ENCODE data around the gene AAK1.

The AAK1 gene

GRCh38 chr2:69589973-69590652 lies 53.4 kb downstream of the AAK1 start:
- H3K4me2 ChIP-seq (ENCODE audit: low read length), result peak overlapping the region; percentile 13
- no peak for TF ChIP-seq CTCF (IDR thresholded peaks at IDR 0.05)
- no peak overlapping the region for H3K9ac ChIP-seq
- peaks cover 24% of the 10 kb centered on the region for H3K4me1 ChIP-seq
- H3K27ac ChIP-seq, result no peak overlapping the region
- no peaks in the 10 kb centered on the region for H3K36me3 ChIP-seq (ENCODE audit: control insufficient read depth, insufficient read depth, low read length)
- peaks cover 78% of the 10 kb centered on the region for H3K79me2 ChIP-seq
- no peak overlapping the region for H3K4me3 ChIP-seq (ENCODE audit: low read depth, low read length)
- no peaks in the 10 kb centered on the region for H3K9me3 ChIP-seq (ENCODE audit: control insufficient read depth, low read length)
- no peaks in the 10 kb centered on the region for H3K27me3 ChIP-seq (ENCODE audit: control insufficient read depth, insufficient read depth, low read length)
- H2AFZ ChIP-seq, result no peak overlapping the region

GRCh38 chr2:69588945-69589344 lies 54.6 kb downstream of the AAK1 start:
- Histone ChIP-seq H3K9ac (no peak overlapping the region), H3K9me3 (ENCODE audit: control insufficient read depth, low read length) (no peaks in the 10 kb centered on the region), H3K4me1 (peaks cover 24% of the 10 kb centered on the region), H3K4me3 (ENCODE audit: low read depth, low read length) (no peak overlapping the region), H3K27ac (no peak overlapping the region), H2AFZ (no peak overlapping the region), H3K36me3 (ENCODE audit: control insufficient read depth, insufficient read depth, low read length) (no peaks in the 10 kb centered on the region), H3K4me2 (ENCODE audit: low read length) (no peak overlapping the region), H3K79me2 (peaks cover 77% of the 10 kb centered on the region), H3K27me3 (ENCODE audit: control insufficient read depth, insufficient read depth, low read length) (no peaks in the 10 kb centered on the region)
- no peak for TF ChIP-seq CTCF (IDR thresholded peaks at IDR 0.05)

- no peak for TF ChIP-seq CTCF (IDR thresholded peaks at IDR 0.05)
- peaks cover 26% of the 10 kb centered on the region for H3K4me1 ChIP-seq
- H3K4me2 ChIP-seq (ENCODE audit: low read length), result no peak overlapping the region
- H3K9me3 ChIP-seq (ENCODE audit: control insufficient read depth, low read length), result no peaks in the 10 kb centered on the region
- H3K36me3 ChIP-seq (ENCODE audit: control insufficient read depth, insufficient read depth, low read length), result no peaks in the 10 kb centered on the region
- no peak overlapping the region for H3K27ac ChIP-seq
- H3K4me3 ChIP-seq (ENCODE audit: low read depth, low read length), result no peak overlapping the region
- H3K27me3 ChIP-seq (ENCODE audit: control insufficient read depth, insufficient read depth, low read length), result no peaks in the 10 kb centered on the region
- no peak overlapping the region for H3K9ac ChIP-seq
- peaks cover 78% of the 10 kb centered on the region for H3K79me2 ChIP-seq
- no peak overlapping the region for H2AFZ ChIP-seq
Measured at GRCh38 chr2:69588403-69588802, 55.1 kb downstream of the AAK1 start.

GRCh38 chr2:69585855-69586555 lies 57.5 kb downstream of the AAK1 start:
- H3K27ac ChIP-seq, result peak overlapping the region; percentile 24
- no peaks in the 10 kb centered on the region for H3K27me3 ChIP-seq (ENCODE audit: control insufficient read depth, insufficient read depth, low read length)
- H3K79me2 ChIP-seq, result peaks cover 77% of the 10 kb centered on the region
- H2AFZ ChIP-seq, result no peak overlapping the region
- H3K9ac ChIP-seq, result no peak overlapping the region
- peak overlapping the region; percentile 5 for H3K4me2 ChIP-seq (ENCODE audit: low read length)
- TF ChIP-seq CTCF (IDR thresholded peaks at IDR 0.05), result no peak
- no peaks in the 10 kb centered on the region for H3K9me3 ChIP-seq (ENCODE audit: control insufficient read depth, low read length)
- peaks cover 31% of the 10 kb centered on the region for H3K4me1 ChIP-seq
- H3K36me3 ChIP-seq (ENCODE audit: control insufficient read depth, insufficient read depth, low read length), result no peaks in the 10 kb centered on the region
- H3K4me3 ChIP-seq (ENCODE audit: low read depth, low read length), result no peak overlapping the region

All from parathyroid adenoma (tissue), 2 donors.